Panc1 (cell line): ENCODE results near the gene MAT2A. TPM values are rescaled to one million over a fixed set of nuclear protein-coding genes. Genes with fewer than 3 reads are reported as not detected.

ENCODE experiments used
- ATAC-seq: fragments of 200-7000 bp; cut with Tn5 transposase; 2 replicates; pipeline ENCODE4 v1.9.1; 2020; ENCODE audit warnings: mild to moderate bottlenecking, moderate library complexity
- BruUV-seq: library from RNA; stranded (reverse); fragments of 400-500 nt; replicated peaks from 2 replicates; lab custom pipeline; 2021; lab: Mats Ljungman, UMichigan
- CTCF ChIA-PET: fragments of 300-600 bp; sonication (Branson Sonifier 250); formaldehyde crosslinking; loops from one replicate; lab custom pipeline; 2022; ENCODE audit warnings: antibody characterized with exemption; lab: Charles Lee
- POLR2A ChIA-PET: fragments of 300-600 bp; sonication (Branson Sonifier 250); formaldehyde crosslinking; loops from one replicate; lab custom pipeline; 2022; ENCODE audit warnings: antibody characterized with exemption; lab: Charles Lee
- DNase-seq: peaks from one replicate; pipeline ENCODE4 v3.0.0-alpha.2; 2010; ENCODE audit warnings: low read depth, low spot score
- H3K27ac ChIP-seq: 2 replicates; pipeline ENCODE4 v1.5.1; 2011; ENCODE audit warnings: mild to moderate bottlenecking, low read length, inconsistent platforms
- H3K27me3 ChIP-seq: fragments of 200-500 bp; sonication (Bioruptor generic); 2 replicates; pipeline ENCODE4 v1.6.0; 2014; ENCODE audit warnings: low read length, inconsistent platforms; ENCODE audit not compliant: control insufficient read depth, insufficient read depth
- H3K36me3 ChIP-seq: fragments of 200-500 bp; sonication (Bioruptor generic); 2 replicates; pipeline ENCODE4 v1.5.1; 2014; ENCODE audit warnings: inconsistent platforms, mild to moderate bottlenecking, low read length, moderate library complexity; ENCODE audit not compliant: control insufficient read depth, insufficient read depth
- H3K4me1 ChIP-seq: 2 replicates; pipeline ENCODE4 v1.5.1; 2011; ENCODE audit warnings: inconsistent platforms, mild to moderate bottlenecking, low read length, moderate library complexity; ENCODE audit not compliant: control insufficient read depth, insufficient read depth
- H3K4me3 ChIP-seq, 2 experiments: 2 replicates each; pipeline ENCODE4 v1.5.1; 2011 to 2012; ENCODE audit warnings: low read depth in 2 of 2, low read length in 2 of 2, mild to moderate bottlenecking in 2 of 2, inconsistent platforms in 1 of 2, moderate library complexity in 1 of 2
- H3K9me3 ChIP-seq: fragments of 200-500 bp; sonication (Bioruptor generic); 2 replicates; pipeline ENCODE4 v1.5.1; 2014; ENCODE audit warnings: low read depth, mild to moderate bottlenecking, inconsistent platforms, low read length, moderate library complexity; ENCODE audit not compliant: control insufficient read depth, insufficient read depth
- CTCF ChIP-seq: fragments of 450-650 bp; IDR thresholded peaks from 2 replicates; pipeline ENCODE4 v1.5.1; 2017; ENCODE audit warnings: mild to moderate bottlenecking
- POLR2AphosphoS5 ChIP-seq: IDR thresholded peaks from 2 replicates; pipeline ENCODE4 v1.6.1; 2012; ENCODE audit warnings: mild to moderate bottlenecking, low read depth, low read length, moderate library complexity
- SIN3A ChIP-seq: IDR thresholded peaks from 2 replicates; pipeline ENCODE4 v1.6.1; 2012; ENCODE audit warnings: low read depth, mild to moderate bottlenecking, low read length, moderate library complexity, borderline replicate concordance; ENCODE audit not compliant: insufficient read depth
- TCF7L2 ChIP-seq: IDR thresholded peaks from 2 replicates; pipeline ENCODE4 v1.6.1; 2011; ENCODE audit warnings: mild to moderate bottlenecking, low read depth, low read length, inconsistent platforms
- in situ Hi-C: cut with HindIII; loops from 2 replicates; pipeline ENCODE4 v1.10.0; 2016; ENCODE audit warnings: low sequenced_read_pairs, low pct_unique_long_range_greater_than_20kb
- intact Hi-C: fragments of 100-400 bp; cut with micrococcal nuclease; formaldehyde crosslinking; loops from one replicate; pipeline ENCODE4 v1.10.0; 2022; ENCODE audit not compliant: unreplicated experiment
- total RNA-seq: library from RNA; stranded (reverse); gene quantifications from one replicate; pipeline ENCODE4 v1.2.1, GENCODE V29; 2021; ENCODE audit not compliant: unreplicated experiment
- TF ChIP-seq, protein P1 (sequence below), 2 experiments: IDR thresholded peaks; 2 replicates each; pipeline ENCODE4 v1.6.1; 2011 to 2012; ENCODE audit warnings: low read depth in 2 of 2, control low read depth in 1 of 2, low read length in 1 of 2, mild to moderate bottlenecking in 1 of 2, moderate library complexity in 1 of 2; ENCODE audit not compliant: insufficient read depth in 1 of 2

MAT2A gene
- total RNA-seq, 1 experiment from 2014 or later = 547 TPM

DNA sequence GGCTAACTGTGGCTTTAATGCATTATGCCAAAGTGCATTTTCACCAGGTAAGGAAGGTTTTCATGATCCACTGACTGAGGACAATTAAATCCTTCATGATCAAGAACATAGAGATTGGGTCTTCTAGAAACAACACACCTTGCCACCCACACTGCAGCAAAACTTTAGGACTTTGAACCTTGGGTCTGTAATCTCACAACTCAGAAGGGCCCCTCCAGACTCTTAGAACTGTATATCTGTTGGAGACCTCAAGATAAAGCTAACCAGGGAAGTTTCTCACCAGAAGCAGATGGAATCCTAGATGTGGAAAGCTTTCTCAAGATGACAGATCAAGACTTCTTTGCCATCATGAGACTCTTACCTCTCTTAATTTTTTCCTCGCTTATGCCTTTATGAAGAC, 42.5 kb upstream of the MAT2A start:
- intact Hi-C loops = loop anchor here (10.0 kb wide), 1 partner anchor 72 kb away; no protein-coding TSS in a partner anchor
- Histone ChIP-seq H3K9me3 (no peaks in the 10 kb centered on the region), H3K4me1 (peaks cover 23% of the 10 kb centered on the region), H3K27ac (peak overlapping the region; percentile 93), H3K4me3 (no peak overlapping the region), H3K27me3 (no peaks in the 10 kb centered on the region), H3K36me3 (no peaks in the 10 kb centered on the region)
- DNase-seq (no peak), ATAC-seq (no peak)
- in situ Hi-C loops = no loop called here
- no TSS peak for BruUV-seq
- ChIA-PET POLR2A (no interaction called here), CTCF (no interaction called here)
- TF ChIP-seq TCF7L2 (no peak), POLR2AphosphoS5 (no peak), CTCF (no peak), SIN3A (no peak)
- TF ChIP-seq, protein P1, sequence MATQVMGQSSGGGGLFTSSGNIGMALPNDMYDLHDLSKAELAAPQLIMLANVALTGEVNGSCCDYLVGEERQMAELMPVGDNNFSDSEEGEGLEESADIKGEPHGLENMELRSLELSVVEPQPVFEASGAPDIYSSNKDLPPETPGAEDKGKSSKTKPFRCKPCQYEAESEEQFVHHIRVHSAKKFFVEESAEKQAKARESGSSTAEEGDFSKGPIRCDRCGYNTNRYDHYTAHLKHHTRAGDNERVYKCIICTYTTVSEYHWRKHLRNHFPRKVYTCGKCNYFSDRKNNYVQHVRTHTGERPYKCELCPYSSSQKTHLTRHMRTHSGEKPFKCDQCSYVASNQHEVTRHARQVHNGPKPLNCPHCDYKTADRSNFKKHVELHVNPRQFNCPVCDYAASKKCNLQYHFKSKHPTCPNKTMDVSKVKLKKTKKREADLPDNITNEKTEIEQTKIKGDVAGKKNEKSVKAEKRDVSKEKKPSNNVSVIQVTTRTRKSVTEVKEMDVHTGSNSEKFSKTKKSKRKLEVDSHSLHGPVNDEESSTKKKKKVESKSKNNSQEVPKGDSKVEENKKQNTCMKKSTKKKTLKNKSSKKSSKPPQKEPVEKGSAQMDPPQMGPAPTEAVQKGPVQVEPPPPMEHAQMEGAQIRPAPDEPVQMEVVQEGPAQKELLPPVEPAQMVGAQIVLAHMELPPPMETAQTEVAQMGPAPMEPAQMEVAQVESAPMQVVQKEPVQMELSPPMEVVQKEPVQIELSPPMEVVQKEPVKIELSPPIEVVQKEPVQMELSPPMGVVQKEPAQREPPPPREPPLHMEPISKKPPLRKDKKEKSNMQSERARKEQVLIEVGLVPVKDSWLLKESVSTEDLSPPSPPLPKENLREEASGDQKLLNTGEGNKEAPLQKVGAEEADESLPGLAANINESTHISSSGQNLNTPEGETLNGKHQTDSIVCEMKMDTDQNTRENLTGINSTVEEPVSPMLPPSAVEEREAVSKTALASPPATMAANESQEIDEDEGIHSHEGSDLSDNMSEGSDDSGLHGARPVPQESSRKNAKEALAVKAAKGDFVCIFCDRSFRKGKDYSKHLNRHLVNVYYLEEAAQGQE (IDR thresholded peaks at IDR 0.05; ENCODE audit: insufficient read depth in 1 of 2, low read depth in 2 of 2, low read length in 1 of 2) = no peak

DNA sequence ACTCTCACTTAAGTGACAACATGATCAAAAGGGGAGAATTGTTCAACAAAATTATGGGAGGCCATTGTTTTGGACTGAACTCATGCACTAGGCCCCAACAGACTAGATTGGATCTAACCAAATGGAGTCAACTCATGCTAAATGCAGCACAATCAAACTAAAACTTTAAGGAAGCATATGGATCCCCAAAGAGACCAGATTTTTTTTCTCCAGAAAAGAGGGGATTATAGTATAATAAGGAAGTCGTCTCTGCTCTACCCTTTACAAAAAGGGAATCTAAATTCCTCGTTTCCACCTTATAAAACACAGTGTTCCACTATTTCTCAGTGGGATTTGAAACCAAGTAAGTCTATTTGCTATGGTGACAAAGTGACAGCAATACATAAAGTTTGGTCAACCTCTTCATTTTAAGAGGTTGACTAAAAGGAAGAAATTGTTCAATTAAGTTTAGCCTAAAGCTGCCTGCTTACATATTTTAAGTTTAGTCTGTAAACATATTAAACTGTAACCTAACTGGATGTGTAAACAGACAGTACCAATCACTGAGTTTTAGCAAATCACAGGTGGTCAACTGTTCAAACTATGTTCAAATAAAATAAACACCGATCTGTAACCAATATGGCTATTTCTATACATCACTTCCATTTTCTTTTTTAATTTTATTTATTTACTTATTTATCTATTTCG, 40.9 kb upstream of the MAT2A start:
- peaks cover 28% of the 10 kb centered on the region for H3K4me1 ChIP-seq
- DNase-seq (no peak), ATAC-seq (no peak)
- H3K27ac ChIP-seq = peak overlapping the region; percentile 93
- no peaks in the 10 kb centered on the region for H3K9me3 ChIP-seq
- POLR2A ChIA-PET = no interaction called here
- no peaks in the 10 kb centered on the region for H3K27me3 ChIP-seq
- in situ Hi-C loops = no loop called here
- intact Hi-C loops = loop anchor here (10.0 kb wide), 1 partner anchor 73 kb away; no protein-coding TSS in a partner anchor
- BruUV-seq = no TSS peak
- H3K36me3 ChIP-seq = no peaks in the 10 kb centered on the region
- no peak for TF ChIP-seq SIN3A
- TF ChIP-seq CTCF = no peak
- TF ChIP-seq POLR2AphosphoS5 = no peak
- TF ChIP-seq TCF7L2 = no peak
- TF ChIP-seq, protein P1 (IDR thresholded peaks at IDR 0.05; ENCODE audit: insufficient read depth in 1 of 2, low read depth in 2 of 2, low read length in 1 of 2) = no peak
- CTCF ChIA-PET = no interaction called here
- no peak overlapping the region for H3K4me3 ChIP-seq
